Lower leg skin (tissue), 3 donors: Measurements from ENCODE around the gene STUB1.

Source experiments
- CTCF ChIP-seq, 3 donors: fragments of 450-650 bp; IDR thresholded peaks; one replicate each; pipeline ENCODE4 v1.5.1; 2016; ENCODE audit warnings: antibody characterized with exemption in 3 of 3, mild to moderate bottlenecking in 3 of 3, moderate library complexity in 2 of 3
- POLR2A ChIP-seq, 2 donors: fragments of 450-650 bp; IDR thresholded peaks; one replicate each; pipeline ENCODE4 v1.6.1; 2016 to 2017; ENCODE audit warnings: antibody characterized with exemption in 2 of 2, mild to moderate bottlenecking in 1 of 2, moderate library complexity in 1 of 2

GRCh38 chr16:727291-727977, 47.2 kb downstream of the STUB1 start:
- TF ChIP-seq POLR2A (IDR thresholded peaks at IDR 0.05) (no peak), CTCF (IDR thresholded peaks at IDR 0.05) (no peak)
